Stimulated activated CD4-positive, alpha-beta T cell treated with anti-CD3 and anti-CD28 coated beads, TNF-alpha, amount 100 ng/mL, for 1 hour (primary cell): ENCODE results near the gene PRMT1.

Experiments
- DNase-seq, 3 donors: peaks; one replicate each; pipeline ENCODE4 v3.0.0-alpha.2; 2020; ENCODE audit warnings: low read depth in 3 of 3, low spot score in 1 of 3

PRMT1 gene

GRCh38 chr19:49687566-49688316 is 10.7 kb downstream of the PRMT1 start:
- DNase-seq: no peak

- no peak for DNase-seq
Observed at GRCh38 chr19:49688531-49689132, 11.6 kb downstream of the PRMT1 start.

GRCh38 chr19:49689133-49690078 is 12.3 kb downstream of the PRMT1 start, which contains the start of gene ADM5:
Gene ADM5, plus strand, starts transcription at chr19:49689594. Its CDS starts 244 bp downstream, at chr19:49689838.
- DNase-seq: no peak

- DNase-seq: no peak
Observed at GRCh38 chr19:49690079-49690655, 13.1 kb downstream of the PRMT1 start.

GRCh38 chr19:49690656-49691242 is 13.7 kb downstream of the PRMT1 start, which contains the start of gene CPT1C:
Gene CPT1C, plus strand, starts transcription at chr19:49691116. Its CDS starts 1,137 bp downstream, at chr19:49692253.
- DNase-seq: no peak

- no peak for DNase-seq
Observed at GRCh38 chr19:49691243-49692146, 14.4 kb downstream of the PRMT1 start.

GRCh38 chr19:49692147-49692506 is 15.1 kb downstream of the PRMT1 start:
- no peak for DNase-seq

- DNase-seq: no peak
Observed at GRCh38 chr19:49696115-49696514, 19.0 kb downstream of the PRMT1 start.

GRCh38 chr19:49696865-49697264 is 19.8 kb downstream of the PRMT1 start:
- no peak for DNase-seq

- no peak for DNase-seq
Observed at GRCh38 chr19:49699364-49699763, 22.3 kb downstream of the PRMT1 start.

- no peak for DNase-seq
Observed at GRCh38 chr19:49700563-49700962, 23.5 kb downstream of the PRMT1 start.

- DNase-seq: no peak
Observed at GRCh38 chr19:49701271-49701786, 24.3 kb downstream of the PRMT1 start.

GRCh38 chr19:49704888-49705642 is 28.0 kb downstream of the PRMT1 start:
- DNase-seq: no peak

- no peak for DNase-seq
Observed at GRCh38 chr19:49705919-49706318, 28.8 kb downstream of the PRMT1 start.

GRCh38 chr19:49710372-49710951 is 33.4 kb downstream of the PRMT1 start:
- DNase-seq: no peak

GRCh38 chr19:49712397-49712859 is 35.4 kb downstream of the PRMT1 start:
- DNase-seq: no peak

GRCh38 chr19:49713236-49713845 is 36.3 kb downstream of the PRMT1 start:
- no peak for DNase-seq

- DNase-seq: no peak
Observed at GRCh38 chr19:49716154-49716553, 39.1 kb downstream of the PRMT1 start.
